GM21381 (cell line): ENCODE data around the gene CACNG8.

Experiments
- ATAC-seq: cut with Tn5 transposase; IDR thresholded peaks from one replicate; pipeline ENCODE4 v1.9.1; 2021; ENCODE audit warnings: mild to moderate bottlenecking, moderate library complexity; ENCODE audit not compliant: unreplicated experiment

CACNG8 gene

GRCh38 chr19:53992211-53992610 is 29.5 kb downstream of the CACNG8 start:
- ATAC-seq, result no peak

- ATAC-seq, result no peak
These were observed 30.1 kb downstream of the CACNG8 start for GRCh38 chr19:53992815-53993214.

- ATAC-seq, result no peak
These were observed 30.7 kb downstream of the CACNG8 start for GRCh38 chr19:53993448-53993847.

DNA sequence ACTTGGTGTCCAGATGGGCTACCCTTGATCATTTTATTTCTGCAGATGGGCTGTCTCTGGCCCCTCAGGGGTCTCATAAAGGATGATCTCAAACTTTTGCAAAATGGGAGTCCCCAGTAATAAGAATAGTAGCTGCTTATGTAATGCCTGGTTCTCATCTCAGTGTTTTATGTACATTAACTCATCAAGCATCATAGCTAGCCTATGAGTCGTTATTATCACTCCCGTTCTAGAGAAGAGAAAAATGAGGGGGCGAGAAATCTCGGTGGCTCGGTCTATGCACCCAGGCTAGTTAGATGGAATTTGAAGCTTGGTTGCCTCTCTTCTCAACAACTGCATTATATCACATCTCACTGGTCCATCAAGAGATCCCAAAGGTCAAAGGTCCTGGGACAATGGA is 32.1 kb downstream of the CACNG8 start:
- no peak for ATAC-seq

DNA sequence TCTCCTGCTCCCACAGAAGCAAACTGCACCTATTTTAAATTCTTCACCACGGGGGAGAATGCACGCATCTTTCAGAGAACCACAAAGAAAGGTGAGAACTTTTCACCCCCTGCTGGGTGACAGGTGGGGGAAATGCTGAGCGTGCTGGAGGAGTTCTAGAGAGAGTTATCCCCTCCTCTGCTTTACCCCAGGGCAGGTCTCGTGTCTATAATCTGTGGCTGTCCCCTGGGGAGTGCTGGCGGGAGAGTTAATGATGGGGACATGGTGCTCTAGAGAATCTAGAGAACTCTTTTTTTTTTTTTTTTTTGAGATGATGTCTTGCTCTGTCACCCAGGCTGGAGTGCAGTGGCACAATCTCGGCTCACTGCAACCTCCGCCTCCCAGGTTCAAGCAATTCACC is 35.5 kb downstream of the CACNG8 start:
- ATAC-seq, result no peak

DNA sequence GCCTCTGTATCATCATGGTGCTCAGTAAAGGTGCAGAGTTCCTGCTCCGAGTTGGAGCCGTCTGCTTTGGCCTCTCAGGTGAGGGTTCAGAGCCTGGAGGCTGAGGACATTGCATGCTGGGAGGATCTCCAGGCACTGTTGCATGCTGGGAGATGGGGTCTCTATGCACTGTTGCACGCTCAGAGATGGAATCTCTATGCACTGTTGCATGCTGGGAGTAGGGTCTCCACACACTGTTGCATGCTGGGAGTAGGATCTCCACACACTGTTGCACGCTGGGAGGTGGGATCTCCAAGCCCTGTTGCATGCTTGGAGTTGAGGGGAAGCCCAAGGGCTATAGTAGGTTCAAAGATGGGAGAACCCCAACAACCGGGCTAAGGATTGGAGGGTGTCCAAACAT is 37.0 kb downstream of the CACNG8 start:
- no peak for ATAC-seq

DNA sequence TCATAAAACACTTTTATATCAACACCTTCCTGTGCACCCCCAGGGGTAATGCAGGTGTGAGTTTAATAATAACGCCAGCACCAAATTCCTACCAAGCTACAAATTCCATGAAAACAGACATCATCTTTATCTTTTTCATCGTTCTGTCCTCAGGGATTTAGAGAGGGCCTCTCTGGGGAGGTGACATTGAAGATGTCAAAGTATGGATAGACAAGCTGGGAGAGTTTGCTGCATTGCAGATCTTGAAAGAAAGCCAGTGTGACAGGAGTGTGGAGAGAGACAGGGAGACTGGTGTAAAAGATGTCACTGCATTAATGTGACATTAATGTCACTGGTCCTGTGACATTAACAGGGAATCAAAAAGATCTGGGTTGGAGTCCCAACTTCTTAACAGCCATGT is 38.8 kb downstream of the CACNG8 start:
- no peak for ATAC-seq

DNA sequence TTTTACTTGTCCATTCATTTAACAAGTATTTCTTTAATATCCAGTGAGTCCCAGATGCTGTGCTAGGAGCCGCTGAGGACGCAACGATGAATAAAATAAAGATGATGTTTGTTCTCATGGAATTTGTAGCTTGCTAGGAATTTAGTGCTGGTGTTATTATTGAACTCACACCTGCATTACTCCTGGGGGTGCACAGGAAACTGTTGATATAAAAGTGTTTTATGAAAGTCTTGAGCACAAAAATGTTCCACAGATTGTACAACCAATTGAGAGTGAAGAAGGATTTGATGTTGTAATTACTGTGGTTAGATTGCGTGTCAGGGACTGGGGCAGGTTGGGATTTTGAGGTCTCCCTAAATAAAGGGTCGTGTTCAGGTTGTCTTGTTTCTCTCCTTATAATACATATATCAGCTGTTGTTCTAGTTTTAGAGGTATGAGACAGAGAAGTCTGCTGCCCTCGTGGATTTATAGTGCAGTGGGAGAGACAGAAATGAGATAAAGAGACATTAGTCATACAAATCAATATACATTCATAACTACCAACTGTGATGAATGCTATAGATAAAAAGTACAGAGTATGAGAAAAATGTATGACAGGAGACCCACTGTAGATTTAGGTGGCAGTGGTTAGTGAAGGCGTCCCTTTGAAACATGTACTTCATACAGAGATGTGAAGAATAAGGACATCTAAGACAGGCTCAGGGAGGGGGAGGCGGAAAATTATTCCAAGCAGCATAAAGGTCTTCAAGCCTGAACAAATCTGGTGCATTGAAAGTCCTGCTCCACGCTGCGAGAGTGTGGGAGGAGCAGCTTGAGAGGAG is 40.0 kb downstream of the CACNG8 start:
- ATAC-seq, result no peak

GRCh38 chr19:54009440-54009839 is 46.7 kb downstream of the CACNG8 start:
- no peak for ATAC-seq

DNA sequence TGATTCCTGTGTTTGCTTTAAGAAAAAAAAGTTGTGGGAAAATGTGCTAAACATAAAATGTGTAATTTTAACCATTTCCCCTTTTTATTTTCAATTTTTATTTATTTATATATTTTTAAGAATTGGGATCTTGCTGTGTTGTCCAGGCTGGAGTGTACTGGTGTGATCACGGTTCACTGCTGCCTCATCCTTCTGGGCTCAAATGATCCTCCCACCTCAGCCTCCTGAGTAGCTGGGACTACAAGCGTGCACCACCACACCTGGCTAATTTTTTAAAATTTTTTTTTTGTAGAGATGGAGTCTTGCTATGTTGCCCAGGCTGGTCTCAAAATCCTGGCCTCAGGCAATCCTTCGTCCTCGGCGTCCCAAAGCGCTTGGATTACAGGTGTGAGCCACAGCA is 47.7 kb downstream of the CACNG8 start:
- ATAC-seq, result no peak

DNA sequence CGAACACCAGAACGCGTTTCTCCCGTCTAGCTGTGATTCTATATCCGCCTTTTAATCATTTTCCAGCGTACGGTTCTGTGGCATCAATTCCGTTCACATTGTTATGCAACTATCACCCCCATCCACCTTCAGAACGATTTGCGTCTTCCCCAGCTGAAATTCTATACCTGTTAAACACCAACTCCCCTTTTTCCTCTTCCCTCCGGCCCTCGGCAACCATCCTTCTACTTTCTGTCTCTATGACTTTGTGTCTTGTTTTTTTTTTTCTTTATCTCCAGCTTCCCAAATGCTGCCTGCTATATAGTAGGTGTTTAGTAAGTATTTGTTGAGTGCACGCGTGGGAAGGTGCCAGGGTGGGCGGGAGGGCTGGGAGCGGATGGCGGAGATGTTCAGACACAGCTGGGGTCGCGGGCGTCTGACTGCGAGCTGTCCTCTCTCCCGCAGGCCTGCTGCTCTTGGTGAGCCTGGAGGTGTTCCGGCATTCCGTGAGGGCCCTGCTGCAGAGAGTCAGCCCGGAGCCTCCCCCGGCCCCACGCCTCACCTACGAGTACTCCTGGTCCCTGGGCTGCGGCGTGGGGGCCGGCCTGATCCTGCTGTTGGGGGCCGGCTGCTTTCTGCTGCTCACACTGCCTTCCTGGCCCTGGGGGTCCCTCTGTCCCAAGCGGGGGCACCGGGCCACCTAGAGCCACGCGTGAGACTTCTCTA is 48.9 kb downstream of the CACNG8 start:
- no peak for ATAC-seq

DNA sequence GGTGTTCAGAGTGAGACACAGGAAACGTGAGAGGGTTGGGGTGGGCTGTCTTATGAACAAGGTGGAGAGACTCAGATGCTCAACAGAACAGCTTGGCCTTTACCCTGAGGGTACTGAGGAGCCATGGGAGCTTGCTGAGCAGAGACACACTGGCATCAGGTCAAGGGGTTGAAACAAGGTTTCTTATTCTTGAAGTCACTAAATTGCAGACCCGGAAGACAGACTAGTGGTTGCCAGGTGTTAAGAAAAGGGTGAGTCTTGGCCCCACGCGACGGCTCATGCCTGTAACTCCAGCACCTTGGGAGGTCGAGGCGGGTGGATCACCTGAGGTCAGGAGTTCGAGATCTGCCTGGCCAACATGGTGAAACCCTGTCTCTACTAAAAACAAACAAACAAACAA is 51.1 kb downstream of the CACNG8 start:
- no peak for ATAC-seq

GRCh38 chr19:54014920-54015560 is 52.3 kb downstream of the CACNG8 start:
- no peak for ATAC-seq

DNA sequence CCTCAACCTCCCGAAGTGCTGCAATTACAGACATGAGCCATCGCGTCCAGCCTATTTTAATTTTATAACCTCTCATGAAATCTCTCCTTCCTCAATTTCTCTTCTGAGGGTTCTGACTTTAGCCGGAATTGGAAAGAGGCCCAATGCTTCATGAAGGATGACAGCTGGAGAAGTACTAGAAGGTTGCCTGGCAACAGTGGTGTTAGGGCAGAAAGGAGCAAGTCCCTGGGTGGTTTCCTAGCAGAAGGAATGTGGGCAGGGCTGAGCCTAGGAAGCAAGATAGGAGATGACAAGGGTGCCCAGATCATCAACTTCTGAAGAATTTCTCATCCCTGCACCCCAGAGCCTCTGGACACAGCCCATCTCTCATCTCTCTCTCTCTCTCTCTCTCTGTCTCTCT is 54.5 kb downstream of the CACNG8 start:
- no peak for ATAC-seq

DNA sequence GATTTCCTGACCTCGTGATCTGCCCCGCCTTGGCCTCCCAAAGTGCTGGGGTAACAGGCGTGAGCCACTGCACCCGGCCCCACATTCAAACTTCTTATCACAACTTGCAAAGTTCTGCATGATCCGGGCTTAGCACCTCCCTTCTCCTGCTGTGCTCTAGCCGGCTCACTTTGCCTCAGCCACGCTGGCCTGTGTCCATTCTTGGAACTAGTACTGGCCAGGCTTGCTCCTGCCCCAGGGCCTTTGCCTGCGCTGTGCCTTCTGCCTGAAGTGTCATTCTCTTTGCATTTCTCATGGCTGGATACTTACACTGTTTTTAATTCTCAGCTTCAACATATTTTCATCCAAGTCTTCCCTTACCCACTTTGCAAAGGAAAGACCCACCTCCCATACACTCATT is 58.6 kb downstream of the CACNG8 start:
- no peak for ATAC-seq

DNA sequence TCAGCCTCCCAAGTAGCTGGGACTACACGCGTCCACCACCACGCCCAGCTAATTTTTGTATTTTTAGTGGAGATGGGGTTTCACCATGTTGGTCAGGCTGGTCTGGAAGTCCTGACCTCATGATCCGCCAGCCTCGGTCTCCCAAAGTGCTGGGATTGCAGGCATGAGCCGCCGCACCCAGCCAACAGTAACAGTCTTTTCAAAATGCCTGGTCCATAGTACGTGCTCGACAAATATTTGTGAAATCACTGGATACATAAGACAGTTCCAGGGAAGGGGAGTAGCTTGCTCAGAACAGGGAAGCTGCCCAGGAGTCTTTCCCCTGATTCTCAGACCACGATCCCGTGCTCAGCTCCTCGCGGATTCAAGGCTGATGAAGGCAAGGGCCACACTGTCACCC is 59.2 kb downstream of the CACNG8 start:
- ATAC-seq, result no peak

DNA sequence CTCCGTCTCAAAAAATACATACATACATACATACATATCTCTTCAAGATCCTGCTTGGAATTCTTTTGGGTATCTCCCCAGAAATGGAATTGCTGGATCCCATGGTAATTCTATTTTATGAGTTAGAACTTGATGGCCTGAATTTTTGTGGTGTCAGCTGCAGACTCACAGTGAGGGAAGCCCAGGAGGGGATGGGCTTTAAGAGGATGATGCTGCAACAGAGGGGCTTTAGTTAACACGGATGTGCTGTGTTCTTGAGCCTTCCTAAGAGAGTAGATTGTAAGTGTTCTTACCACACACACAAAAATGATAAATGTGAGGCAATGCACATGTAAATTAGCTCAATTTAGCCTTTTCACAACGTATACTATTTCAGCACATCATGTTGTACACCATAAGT is 60.5 kb downstream of the CACNG8 start:
- ATAC-seq, result no peak

GRCh38 chr19:54024660-54025059 is 61.9 kb downstream of the CACNG8 start:
- no peak for ATAC-seq

GRCh38 chr19:54026656-54027055 is 63.9 kb downstream of the CACNG8 start:
- no peak for ATAC-seq

DNA sequence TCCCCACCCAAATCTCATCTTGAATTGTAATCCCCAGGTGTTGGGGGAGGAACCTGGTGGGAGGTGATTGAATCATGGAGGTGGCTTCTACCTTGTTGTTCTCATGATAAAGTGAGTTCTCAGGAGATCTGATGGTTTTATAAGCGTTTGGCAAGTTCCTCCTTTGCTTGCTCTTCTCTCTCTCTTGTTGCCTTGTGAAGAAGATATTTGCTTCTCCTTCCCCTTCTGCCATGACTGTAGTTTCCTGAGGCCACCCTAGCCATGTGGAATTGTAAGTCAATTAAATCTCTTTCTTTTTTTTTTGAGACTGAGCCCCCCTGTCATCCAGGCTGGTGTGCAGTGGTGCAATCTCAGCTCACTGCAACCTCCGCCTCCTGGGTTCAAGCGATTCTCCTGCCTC is 66.6 kb downstream of the CACNG8 start:
- ATAC-seq, result no peak

DNA sequence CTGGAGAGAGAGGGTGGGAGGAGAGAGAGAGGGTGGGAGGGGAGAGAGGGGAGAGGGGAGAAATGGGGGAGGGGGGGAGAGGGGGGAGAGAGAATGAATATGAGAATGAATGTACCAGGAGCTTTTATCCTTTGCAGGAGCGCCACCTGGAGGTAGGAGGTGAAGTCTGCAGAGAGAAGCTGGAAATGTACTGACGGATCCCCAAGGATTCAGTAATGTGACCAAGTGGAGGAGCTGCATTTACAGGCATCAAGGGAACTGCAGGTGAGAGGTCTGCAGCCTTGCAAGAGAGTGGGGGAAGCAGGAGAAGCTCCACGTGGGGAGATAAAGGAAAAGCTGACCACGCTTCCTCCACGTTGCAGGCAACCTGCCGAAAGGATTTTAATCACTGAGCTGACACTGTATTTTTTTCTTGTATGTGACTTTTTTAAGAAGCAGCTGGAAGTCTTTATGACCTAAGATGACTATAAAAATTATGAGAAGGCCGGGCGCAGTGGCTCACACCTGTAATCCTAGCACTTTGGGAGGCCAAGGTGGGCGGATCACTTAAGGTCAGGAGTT is 67.3 kb downstream of the CACNG8 start:
- ATAC-seq, result no peak
